Esophagus muscularis mucosa (tissue), 4 donors: ENCODE measurements around the gene SSR3. TPM values are rescaled to one million over a fixed set of nuclear protein-coding genes. Genes with fewer than 3 reads are reported as not detected.
"Not testable (repeated sequence)": the region's sequence is repeated elsewhere in the genome, so short reads cannot be mapped to it uniquely, and the experiment has no call there.

Experiments used
- DNase-seq: peaks from one replicate; pipeline ENCODE4 v3.0.0-alpha.2; 2017; ENCODE audit errors: extremely low spot score
- H3K27ac ChIP-seq, 4 donors: fragments of 200-600 bp; sonication (generic); replicated peaks in 1 of 4; 1 replicate in 3 of 4; 2 replicates in 1 of 4; pipeline ENCODE4 v1.5.1; 2016 to 2019; ENCODE audit warnings: mild to moderate bottlenecking in 1 of 4
- H3K27me3 ChIP-seq, 4 donors: fragments of 200-600 bp; sonication (generic); one replicate each; pipeline versions ENCODE4 v1.5.1 to v1.6.0; 2016 to 2019
- H3K36me3 ChIP-seq, 4 donors: fragments of 200-600 bp; sonication (generic); one replicate each; pipeline ENCODE4 v1.5.1; 2016 to 2019
- H3K4me1 ChIP-seq, 4 donors: fragments of 200-600 bp; sonication (generic); one replicate each; pipeline ENCODE4 v1.5.1; 2016 to 2019
- H3K4me3 ChIP-seq, 4 donors: fragments of 200-600 bp; sonication (generic); 1 replicate in 2 of 4; 2 replicates in 2 of 4; pipeline ENCODE4 v1.5.1; 2016 to 2019; ENCODE audit warnings: mild to moderate bottlenecking in 4 of 4, moderate library complexity in 1 of 4
- H3K9me3 ChIP-seq, 4 donors: fragments of 200-600 bp; sonication (generic); 1 replicate in 3 of 4; 2 replicates in 1 of 4; pipeline ENCODE4 v1.5.1; 2016 to 2019
- CTCF ChIP-seq, 3 experiments: fragments of 200-600 bp in 2 of 3; fragments of 450-650 bp in 1 of 3; sonication (generic) in 2 of 3; IDR thresholded peaks; one replicate each; pipeline ENCODE4 v1.5.1; 2017 to 2019; ENCODE audit warnings: antibody characterized with exemption in 3 of 3, mild to moderate bottlenecking in 2 of 3, moderate library complexity in 1 of 3
- EP300 ChIP-seq: sonication (generic); formaldehyde crosslinking; IDR thresholded peaks from one replicate; pipeline ENCODE4 v1.6.1; 2017; ENCODE audit warnings: antibody characterized with exemption
- POLR2A ChIP-seq: fragments of 450-650 bp; IDR thresholded peaks from one replicate; pipeline ENCODE4 v1.6.1; 2017; ENCODE audit warnings: antibody characterized with exemption, moderate library complexity, mild to moderate bottlenecking, low read depth
- POLR2AphosphoS5 ChIP-seq, 2 donors: sonication (generic); formaldehyde crosslinking; IDR thresholded peaks; one replicate each; pipeline ENCODE4 v1.6.1; 2017; ENCODE audit warnings: antibody characterized with exemption in 2 of 2
- WGBS: methylation state at CpG from one replicate; pipeline ENCODE4 v1.1.5; 2018; 5-methylcytosine and 5-hydroxymethylcytosine counted together
- intact Hi-C: fragments of 100-400 bp; cut with DNase I; formaldehyde crosslinking; loops from one replicate; pipeline ENCODE4 v1.15.1; 2023
- total RNA-seq, 4 donors: library from RNA; depleted of rRNA; stranded (reverse); fragments of >200 nt; gene quantifications; one replicate each; pipeline versions ENCODE4 v1.1.0 to v1.2.1, GENCODE V29; 2016

Gene SSR3
- total RNA-seq, 4 donors from 2014 or later = 170 to 211 (median 207) TPM

- H3K27me3 ChIP-seq = no peaks in the 10 kb centered on the region
- H3K4me3 ChIP-seq = peak overlapping the region in 3 of 4 donors; percentile 2 to 17 (median 14)
- H3K27ac ChIP-seq = no peak overlapping the region
- peaks cover 0 to 36% (median 26%) of the 10 kb centered on the region in 4 donors for H3K4me1 ChIP-seq
- no peak for DNase-seq
- TF ChIP-seq POLR2AphosphoS5 (IDR thresholded peaks at IDR 0.05) = no peak
- TF ChIP-seq CTCF (IDR thresholded peaks at IDR 0.05) = no peak
- no peak for TF ChIP-seq EP300
- no peak for TF ChIP-seq POLR2A
- intact Hi-C loops = no loop called here
- H3K36me3 ChIP-seq = no peaks in the 10 kb centered on the region
- H3K9me3 ChIP-seq = no peaks in the 10 kb centered on the region
- 42% methylated on average over 7 of the region's 7 CpGs for WGBS
These were observed 39.3 kb upstream of the SSR3 start for GRCh38 chr3:156594219-156594683.

DNA sequence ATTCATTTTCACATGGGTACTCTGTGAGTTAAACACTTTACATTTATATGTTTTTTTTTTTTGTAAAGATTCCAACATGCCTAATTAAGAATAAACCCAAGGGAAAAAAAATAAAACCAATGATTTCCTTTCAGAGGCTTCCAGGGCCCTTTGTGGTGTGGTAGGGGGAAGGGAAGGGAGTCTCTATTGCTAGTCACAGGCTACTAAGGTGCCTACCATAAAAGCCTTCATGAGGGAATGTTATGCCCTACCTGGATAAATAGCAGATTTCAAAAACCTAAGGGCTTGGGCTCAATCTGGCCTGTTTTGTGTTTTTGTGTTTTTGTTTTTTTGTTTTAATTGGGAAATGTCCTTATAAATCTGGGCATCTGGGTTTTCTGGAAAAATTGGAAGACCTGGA, 38.9 kb upstream of the SSR3 start:
- Histone ChIP-seq H3K27me3 (no peaks in the 10 kb centered on the region), H3K27ac (no peak overlapping the region), H3K36me3 (no peaks in the 10 kb centered on the region), H3K4me3 (peak overlapping the region in 2 of 4 donors; percentile 2 to 14), H3K9me3 (no peaks in the 10 kb centered on the region), H3K4me1 (peaks cover 0 to 32% (median 21%) of the 10 kb centered on the region in 4 donors)
- intact Hi-C loops = no loop called here
- TF ChIP-seq CTCF (IDR thresholded peaks at IDR 0.05) = no peak
- DNase-seq = no peak

DNA sequence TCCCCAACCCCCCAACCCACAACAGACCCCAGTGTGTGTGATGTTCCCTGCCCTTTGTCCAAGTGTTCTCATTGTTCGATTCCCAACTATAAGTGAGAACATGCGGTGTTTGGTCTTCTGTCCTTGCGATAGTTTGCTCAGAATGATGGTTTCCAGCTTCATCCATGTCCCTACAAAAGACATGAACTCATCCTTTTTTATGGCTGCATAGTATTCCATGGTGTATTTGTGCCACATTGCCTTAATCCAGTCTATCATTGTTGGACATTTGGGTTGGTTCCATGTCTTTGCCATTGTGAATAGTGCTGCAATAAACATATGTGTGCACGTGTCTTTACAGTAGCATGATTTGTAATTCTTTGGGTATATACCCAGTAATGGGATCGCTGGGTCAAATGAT, 34.9 kb upstream of the SSR3 start:
- WGBS = 84% methylated on average over 5 of the region's 5 CpGs
- H3K27me3 ChIP-seq, DNase-seq, H3K9me3 ChIP-seq, intact Hi-C loops, H3K27ac ChIP-seq, H3K36me3 ChIP-seq, H3K4me3 ChIP-seq: not testable (repeated sequence)
- H3K4me1 ChIP-seq = peaks cover 0 to 17% (median 10%) of the 10 kb centered on the region in 4 donors

- H3K27me3 ChIP-seq = no peaks in the 10 kb centered on the region
- no peak for TF ChIP-seq POLR2A
- no peak for TF ChIP-seq POLR2AphosphoS5 (IDR thresholded peaks at IDR 0.05)
- TF ChIP-seq CTCF (IDR thresholded peaks at IDR 0.05) = no peak
- no peak for TF ChIP-seq EP300
- H3K4me3 ChIP-seq = no peak overlapping the region
- no peaks in the 10 kb centered on the region for H3K36me3 ChIP-seq
- DNase-seq = no peak
- H3K9me3 ChIP-seq = no peaks in the 10 kb centered on the region
- no peaks in the 10 kb centered on the region for H3K4me1 ChIP-seq
- 31% methylated on average over 1 of the region's 1 CpG for WGBS
- H3K27ac ChIP-seq = no peak overlapping the region
- intact Hi-C loops = no loop called here
These were observed 32.8 kb upstream of the SSR3 start for GRCh38 chr3:156587760-156588069.

- Histone ChIP-seq H3K36me3 (no peaks in the 10 kb centered on the region), H3K27ac (no peak overlapping the region), H3K4me3 (no peak overlapping the region), H3K4me1 (no peaks in the 10 kb centered on the region), H3K27me3 (no peaks in the 10 kb centered on the region), H3K9me3 (no peaks in the 10 kb centered on the region)
- 66% methylated on average over 5 of the region's 5 CpGs for WGBS
- TF ChIP-seq CTCF (IDR thresholded peaks at IDR 0.05) (no peak), POLR2A (no peak), EP300 (no peak), POLR2AphosphoS5 (IDR thresholded peaks at IDR 0.05) (no peak)
- no peak for DNase-seq
- intact Hi-C loops = no loop called here
These were observed 32.2 kb upstream of the SSR3 start for GRCh38 chr3:156586905-156587759.
